GM12873 (cell line): ENCODE measurements around the gene XBP1.

Experiments
- CTCF ChIP-seq: IDR thresholded peaks from 2 replicates; pipeline ENCODE4 v1.5.1; 2012; ENCODE audit warnings: low read depth, mild to moderate bottlenecking, moderate library complexity, low read length, control low read depth; ENCODE audit not compliant: insufficient read depth; ENCODE audit errors: missing control alignments

Gene XBP1

DNA sequence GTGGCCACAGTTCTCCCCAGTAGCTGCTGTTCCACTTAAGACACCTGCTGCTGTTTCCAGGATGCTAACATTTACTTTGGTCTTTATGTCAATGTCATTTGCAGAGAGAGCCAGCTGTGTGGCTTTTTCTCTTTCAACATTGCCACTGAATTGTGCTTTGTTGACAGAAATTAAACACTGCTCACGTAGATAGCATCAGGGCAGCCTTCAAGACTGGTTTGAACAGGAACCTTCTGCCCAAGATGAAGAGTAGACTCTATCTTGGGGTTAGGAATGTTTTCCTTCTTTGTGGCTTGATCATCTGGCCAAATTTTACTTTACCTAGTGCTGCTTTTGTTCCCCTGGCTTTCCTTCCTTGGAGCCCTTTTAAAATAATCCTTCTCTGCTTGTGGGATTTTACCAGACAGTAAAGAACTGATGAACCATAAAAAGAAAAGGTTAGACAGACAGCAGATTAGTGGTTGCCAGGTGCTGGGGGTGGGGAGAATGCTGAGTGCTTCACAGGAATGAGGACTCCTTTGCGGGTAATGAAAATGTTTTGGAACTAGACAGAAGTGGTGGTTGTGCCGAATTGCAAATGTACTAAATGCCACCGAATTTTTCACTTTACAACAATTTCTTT lies 22.7 kb upstream of the XBP1 start:
- no peak for TF ChIP-seq CTCF

DNA sequence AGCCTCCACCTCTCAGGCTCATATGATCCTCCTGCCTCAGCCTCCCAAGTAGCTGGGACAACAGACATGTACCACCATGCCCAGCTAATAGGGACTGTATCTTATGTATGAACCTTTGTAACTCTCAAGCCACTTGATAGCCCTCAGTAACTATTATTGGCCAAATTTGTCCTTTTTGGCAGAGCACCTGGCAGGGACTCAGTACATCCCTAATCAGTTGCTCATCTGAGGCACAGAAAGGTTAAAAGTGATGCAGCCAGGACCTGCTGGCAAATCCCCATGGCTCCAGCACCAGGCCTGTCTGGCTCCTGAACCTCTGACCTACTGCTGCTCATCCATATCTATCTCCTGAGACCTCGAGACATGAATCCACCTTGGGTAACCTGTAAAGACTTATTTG lies 21.1 kb upstream of the XBP1 start:
- TF ChIP-seq CTCF = no peak

- TF ChIP-seq CTCF = no peak
These were observed 20.5 kb upstream of the XBP1 start for GRCh38 chr22:28820885-28821284.

DNA sequence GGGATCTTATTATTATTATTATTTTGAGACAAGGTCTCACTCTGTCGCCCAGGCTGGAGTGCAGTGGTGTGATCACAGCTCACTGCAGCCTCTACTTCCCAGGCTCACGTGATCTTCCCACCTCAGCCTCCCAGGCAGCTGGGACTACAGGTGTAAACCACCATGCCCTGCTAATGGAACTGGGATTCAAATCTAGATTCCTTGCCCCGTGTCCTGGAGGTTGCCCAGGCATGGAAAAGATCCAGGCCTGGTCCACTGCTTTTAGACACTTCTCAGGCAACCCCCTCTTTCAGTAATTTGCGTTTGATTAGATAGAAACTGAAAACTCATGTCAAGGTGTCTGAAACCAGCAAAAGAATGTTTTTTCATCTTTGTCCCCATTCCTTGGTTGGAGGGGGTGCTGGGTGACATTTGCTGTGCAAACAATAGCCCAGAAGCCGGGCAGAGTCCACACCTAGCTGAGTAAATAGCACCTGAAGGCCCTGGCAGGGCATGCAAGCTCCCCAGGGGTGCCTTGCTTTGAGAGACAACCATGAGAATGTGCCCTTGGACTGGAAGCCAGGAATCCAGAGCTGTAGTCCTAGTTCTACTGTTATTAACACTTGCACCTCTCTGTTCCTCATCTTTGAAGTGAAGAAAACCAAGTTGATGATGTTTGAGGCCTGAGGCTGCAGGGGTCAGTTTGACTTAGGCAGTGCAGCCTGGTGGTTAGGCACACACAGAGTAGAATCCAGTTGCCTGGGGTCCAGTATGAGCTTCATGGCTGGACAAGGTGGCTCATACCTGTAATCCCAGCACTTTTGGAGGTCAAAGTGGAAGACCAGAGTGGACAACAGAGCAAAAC lies 19.1 kb upstream of the XBP1 start:
- no peak for TF ChIP-seq CTCF

DNA sequence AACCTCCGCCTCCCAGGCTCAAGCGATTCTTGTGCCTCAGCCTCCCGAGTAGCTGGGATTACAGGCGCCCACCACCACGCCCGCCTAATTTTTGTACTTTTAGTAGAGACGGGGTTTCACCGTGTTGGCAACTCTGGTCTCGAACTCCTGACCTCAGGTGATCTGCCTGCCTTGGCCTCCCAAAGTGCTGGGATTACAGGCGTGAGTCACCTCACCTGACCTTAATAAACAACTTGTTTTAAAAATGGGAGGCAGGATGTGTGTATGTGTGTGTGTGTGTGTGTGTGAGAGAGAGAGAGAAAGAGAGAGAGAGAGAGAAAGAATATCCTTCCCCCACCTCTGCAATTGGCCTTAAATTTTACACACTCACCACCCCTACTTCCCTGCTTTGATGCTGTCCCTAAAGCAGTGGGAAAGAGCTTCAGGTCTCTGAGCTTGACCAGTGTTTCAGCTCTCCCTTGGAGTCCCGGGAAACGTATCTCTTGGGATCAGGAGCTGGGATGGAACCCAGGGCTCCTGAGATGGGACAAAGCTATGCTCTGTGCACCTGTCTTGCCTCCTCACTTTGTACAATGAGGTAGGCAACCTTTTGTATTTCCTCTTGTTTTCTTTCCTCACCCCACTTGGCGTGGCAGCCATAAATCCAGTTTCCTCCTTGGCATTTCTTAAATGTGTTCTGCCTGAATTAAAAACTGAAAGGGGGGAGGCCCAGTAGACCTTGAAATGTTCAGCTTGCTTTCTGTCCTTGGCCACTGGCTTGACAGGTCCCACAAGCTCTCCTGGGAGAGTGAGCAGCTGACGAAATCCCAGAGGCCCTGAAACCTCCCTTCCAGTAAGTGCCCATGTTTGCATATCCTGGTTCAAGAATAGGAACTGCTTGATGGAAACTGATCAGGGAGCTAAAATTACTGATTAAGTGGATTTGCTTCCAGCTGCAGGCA lies 17.8 kb upstream of the XBP1 start:
- no peak for TF ChIP-seq CTCF

GRCh38 chr22:28817064-28817463 lies 16.7 kb upstream of the XBP1 start:
- no peak for TF ChIP-seq CTCF

- TF ChIP-seq CTCF = no peak
These were observed 15.4 kb upstream of the XBP1 start for GRCh38 chr22:28815729-28816128.
